Peyer's patch (tissue), 4 donors: ENCODE results near the gene SUSD1.

Experiments
- CTCF ChIP-seq, 6 experiments: fragments of 450-650 bp in 4 of 6; fragments of 200-600 bp in 2 of 6; sonication (generic) in 1 of 6; IDR thresholded peaks; one replicate each; pipeline ENCODE4 v1.5.1; 2017 to 2019; ENCODE audit warnings: antibody characterized with exemption in 6 of 6, mild to moderate bottlenecking in 3 of 6, moderate library complexity in 1 of 6
- POLR2A ChIP-seq, 2 donors: fragments of 450-650 bp; IDR thresholded peaks; one replicate each; pipeline ENCODE4 v1.5.1; 2017; ENCODE audit warnings: antibody characterized with exemption in 2 of 2, mild to moderate bottlenecking in 2 of 2, moderate library complexity in 2 of 2

DNA sequence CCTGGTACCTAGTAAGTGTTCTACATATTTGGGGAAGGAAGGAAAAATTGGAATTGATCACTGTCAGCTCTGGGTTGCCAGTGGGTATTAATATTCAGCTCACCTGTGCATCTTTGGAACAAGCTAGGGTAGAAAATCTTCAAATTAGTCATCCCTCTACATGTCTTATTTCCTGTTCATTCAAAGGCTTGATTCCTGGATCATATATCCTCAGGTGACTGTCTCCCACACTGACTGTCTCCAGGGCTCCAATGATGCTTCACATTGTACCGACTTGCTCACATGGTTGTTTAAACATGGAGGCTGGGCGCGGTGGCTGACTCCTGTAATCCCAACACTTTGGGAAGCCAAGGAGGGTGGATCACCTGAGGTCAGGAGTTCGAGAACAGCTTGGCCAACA lies 11.6 kb upstream of the SUSD1 start:
- no peak for TF ChIP-seq POLR2A (IDR thresholded peaks at IDR 0.05)
- TF ChIP-seq CTCF (IDR thresholded peaks at IDR 0.05): no peak
